T-helper 17 cell (primary cell): ENCODE results near the gene RWDD1. TPM values are rescaled to one million over a fixed set of nuclear protein-coding genes. Genes with fewer than 3 reads are reported as not detected.
A peak's percentile ranks its signal among the peaks of the same experiment; 100 is the strongest.

Experiments used
- ATAC-seq: fragments of 150-1000 bp; cut with Tn5 transposase; 2 replicates; pipeline ENCODE4 v1.10.0; 2021; ENCODE audit warnings: mild to moderate bottlenecking, moderate library complexity
- DNase-seq, 3 donors: peaks; one replicate each; pipeline versions ENCODE4 v3.0.0 to v3.0.0-alpha.2; 2020 to 2021
- H3K9me3 ChIP-seq: one replicate; pipeline ENCODE4 v1.7.0; 2013; ENCODE audit warnings: low read length, mild to moderate bottlenecking; ENCODE audit not compliant: control insufficient read depth, poor library complexity, severe bottlenecking
- H3K27ac Mint-ChIP-seq: one replicate; pipeline ENCODE4 v1.8.0; 2022; ENCODE audit warnings: mild to moderate bottlenecking, moderate library complexity, mixed read lengths
- H3K27me3 Mint-ChIP-seq: one replicate; pipeline ENCODE4 v1.8.0; 2022; ENCODE audit warnings: mixed read lengths
- H3K36me3 Mint-ChIP-seq: one replicate; pipeline ENCODE4 v1.8.0; 2022; ENCODE audit warnings: low read depth, mixed read lengths
- H3K4me1 Mint-ChIP-seq: one replicate; pipeline ENCODE4 v1.8.0; 2022; ENCODE audit warnings: mild to moderate bottlenecking, mixed read lengths
- H3K4me3 Mint-ChIP-seq: one replicate; pipeline ENCODE4 v1.8.0; 2022; ENCODE audit warnings: mild to moderate bottlenecking, moderate library complexity, mixed read lengths
- total RNA-seq, 4 donors: library from RNA in 2 of 4; stranded (reverse) in 2 of 4; gene quantifications; one replicate each; pipeline ENCODE4 v1.2.3 and lab custom pipeline; 2022 to 2026

Gene RWDD1
- total RNA-seq, 2 donors from 2014 or later: 44.0 to 48.2 TPM

- Mint-ChIP-seq H3K36me3 (no peaks in the 10 kb centered on the region), H3K4me3 (no peak overlapping the region), H3K27me3 (peaks cover 37% of the 10 kb centered on the region), H3K4me1 (peaks cover 5% of the 10 kb centered on the region), H3K27ac (no peak overlapping the region)
- DNase-seq: no peak
- no peaks in the 10 kb centered on the region for H3K9me3 ChIP-seq
- peak; percentile 44 for ATAC-seq
Measured at GRCh38 chr6:116564921-116565872, 6.1 kb upstream of the RWDD1 start.

GRCh38 chr6:116568111-116568510, 3.2 kb upstream of the RWDD1 start:
- H3K9me3 ChIP-seq: no peaks in the 10 kb centered on the region
- peaks cover 21% of the 10 kb centered on the region for H3K27me3 Mint-ChIP-seq
- no peaks in the 10 kb centered on the region for H3K36me3 Mint-ChIP-seq
- no peak overlapping the region for H3K27ac Mint-ChIP-seq
- peaks cover 20% of the 10 kb centered on the region for H3K4me1 Mint-ChIP-seq
- DNase-seq (no peak), ATAC-seq (no peak)
- H3K4me3 Mint-ChIP-seq: no peak overlapping the region

- DNase-seq: no peak
- no peak overlapping the region for H3K4me3 Mint-ChIP-seq
- H3K36me3 Mint-ChIP-seq: no peaks in the 10 kb centered on the region
Measured at GRCh38 chr6:116568821-116569755, 2.2 kb upstream of the RWDD1 start.

GRCh38 chr6:116571683-116572000, 338 bp downstream of the RWDD1 start:
- no peaks in the 10 kb centered on the region for H3K27me3 Mint-ChIP-seq
- peaks cover 36% of the 10 kb centered on the region for H3K4me1 Mint-ChIP-seq
- peaks cover 5% of the 10 kb centered on the region for H3K36me3 Mint-ChIP-seq
- no peaks in the 10 kb centered on the region for H3K9me3 ChIP-seq
- no peak for ATAC-seq
- H3K4me3 Mint-ChIP-seq: peak overlapping the region; percentile 99
- peak overlapping the region; percentile 100 for H3K27ac Mint-ChIP-seq
- DNase-seq: no peak

More at GRCh38 chr6:116568821-116569755, 2.2 kb upstream of the RWDD1 start:
- no peak overlapping the region for H3K27ac Mint-ChIP-seq
- no peaks in the 10 kb centered on the region for H3K9me3 ChIP-seq
- H3K27me3 Mint-ChIP-seq: peaks cover 14% of the 10 kb centered on the region
- no peak for ATAC-seq
- H3K4me1 Mint-ChIP-seq: peaks cover 23% of the 10 kb centered on the region

- ATAC-seq (no peak), DNase-seq (no peak)
- Mint-ChIP-seq H3K27ac (peak overlapping the region; percentile 100), H3K27me3 (no peaks in the 10 kb centered on the region), H3K36me3 (peaks cover 5% of the 10 kb centered on the region), H3K4me3 (peak overlapping the region; percentile 99), H3K4me1 (peaks cover 39% of the 10 kb centered on the region)
- H3K9me3 ChIP-seq: no peaks in the 10 kb centered on the region
Measured at GRCh38 chr6:116572162-116572561, 858 bp downstream of the RWDD1 start.

- DNase-seq (no peak), ATAC-seq (no peak)
- H3K27ac Mint-ChIP-seq: no peak overlapping the region
- no peak overlapping the region for H3K4me3 Mint-ChIP-seq
- no peaks in the 10 kb centered on the region for H3K27me3 Mint-ChIP-seq
- peaks cover 11% of the 10 kb centered on the region for H3K36me3 Mint-ChIP-seq
- no peaks in the 10 kb centered on the region for H3K9me3 ChIP-seq
- peaks cover 44% of the 10 kb centered on the region for H3K4me1 Mint-ChIP-seq
Measured at GRCh38 chr6:116575227-116575626, 3.9 kb downstream of the RWDD1 start.

GRCh38 chr6:116577486-116577885, 6.2 kb downstream of the RWDD1 start:
- DNase-seq (no peak), ATAC-seq (no peak)
- Mint-ChIP-seq H3K27ac (no peak overlapping the region), H3K36me3 (peaks cover 11% of the 10 kb centered on the region), H3K27me3 (no peaks in the 10 kb centered on the region), H3K4me1 (peaks cover 32% of the 10 kb centered on the region), H3K4me3 (no peak overlapping the region)
- no peaks in the 10 kb centered on the region for H3K9me3 ChIP-seq

GRCh38 chr6:116578335-116578734, 7.0 kb downstream of the RWDD1 start:
- H3K4me3 Mint-ChIP-seq: no peak overlapping the region
- DNase-seq: no peak
- peaks cover 16% of the 10 kb centered on the region for H3K36me3 Mint-ChIP-seq
- H3K27ac Mint-ChIP-seq: no peak overlapping the region
- no peaks in the 10 kb centered on the region for H3K27me3 Mint-ChIP-seq
- H3K9me3 ChIP-seq: no peaks in the 10 kb centered on the region
- H3K4me1 Mint-ChIP-seq: peaks cover 29% of the 10 kb centered on the region
- no peak for ATAC-seq

GRCh38 chr6:116579143-116579542, 7.8 kb downstream of the RWDD1 start:
- Mint-ChIP-seq H3K27ac (no peak overlapping the region), H3K4me3 (no peak overlapping the region), H3K4me1 (peaks cover 26% of the 10 kb centered on the region), H3K36me3 (peaks cover 16% of the 10 kb centered on the region), H3K27me3 (no peaks in the 10 kb centered on the region)
- ATAC-seq (no peak), DNase-seq (no peak)
- no peaks in the 10 kb centered on the region for H3K9me3 ChIP-seq

- peaks cover 16% of the 10 kb centered on the region for H3K36me3 Mint-ChIP-seq
- H3K4me1 Mint-ChIP-seq: peaks cover 25% of the 10 kb centered on the region
- H3K27me3 Mint-ChIP-seq: no peaks in the 10 kb centered on the region
- H3K9me3 ChIP-seq: no peaks in the 10 kb centered on the region
- H3K27ac Mint-ChIP-seq: peak overlapping the region; percentile 21
- no peak overlapping the region for H3K4me3 Mint-ChIP-seq
- ATAC-seq: no peak
- DNase-seq: no peak
Measured at GRCh38 chr6:116580198-116580597, 8.9 kb downstream of the RWDD1 start.

GRCh38 chr6:116586276-116586675, 15.0 kb downstream of the RWDD1 start:
- ATAC-seq (no peak), DNase-seq (no peak)
- no peak overlapping the region for H3K4me3 Mint-ChIP-seq
- H3K9me3 ChIP-seq: no peaks in the 10 kb centered on the region
- H3K4me1 Mint-ChIP-seq: peaks cover 9% of the 10 kb centered on the region
- no peak overlapping the region for H3K27ac Mint-ChIP-seq
- no peaks in the 10 kb centered on the region for H3K27me3 Mint-ChIP-seq
- peaks cover 10% of the 10 kb centered on the region for H3K36me3 Mint-ChIP-seq

- Mint-ChIP-seq H3K36me3 (peaks cover 12% of the 10 kb centered on the region), H3K4me3 (no peak overlapping the region), H3K27me3 (no peaks in the 10 kb centered on the region), H3K4me1 (peaks cover 9% of the 10 kb centered on the region), H3K27ac (no peak overlapping the region)
- ATAC-seq: no peak
- no peak for DNase-seq
- no peaks in the 10 kb centered on the region for H3K9me3 ChIP-seq
Measured at GRCh38 chr6:116586738-116587137, 15.4 kb downstream of the RWDD1 start.

- no peaks in the 10 kb centered on the region for H3K9me3 ChIP-seq
- peaks cover 8% of the 10 kb centered on the region for H3K36me3 Mint-ChIP-seq
- H3K27me3 Mint-ChIP-seq: no peaks in the 10 kb centered on the region
- DNase-seq (no peak), ATAC-seq (no peak)
- H3K4me3 Mint-ChIP-seq: no peak overlapping the region
- no peak overlapping the region for H3K27ac Mint-ChIP-seq
- peaks cover 2% of the 10 kb centered on the region for H3K4me1 Mint-ChIP-seq
Measured at GRCh38 chr6:116595247-116595646, 23.9 kb downstream of the RWDD1 start.
